Dedifferentiated amniotic fluid mesenchymal stem cell (primary cell): Measurements from ENCODE around the gene ROR1.
A peak's percentile ranks its signal among the peaks of the same experiment; 100 is the strongest.

Experiments used
- DNase-seq: peaks from one replicate; pipeline ENCODE4 v3.0.0-alpha.2; 2016; ENCODE audit errors: extremely low spot score

The ROR1 gene

GRCh38 chr1:63931468-63931867 lies 157.7 kb downstream of the ROR1 start:
- no peak for DNase-seq

- no peak for DNase-seq
Observed at GRCh38 chr1:63934697-63935096, 160.9 kb downstream of the ROR1 start.

DNA sequence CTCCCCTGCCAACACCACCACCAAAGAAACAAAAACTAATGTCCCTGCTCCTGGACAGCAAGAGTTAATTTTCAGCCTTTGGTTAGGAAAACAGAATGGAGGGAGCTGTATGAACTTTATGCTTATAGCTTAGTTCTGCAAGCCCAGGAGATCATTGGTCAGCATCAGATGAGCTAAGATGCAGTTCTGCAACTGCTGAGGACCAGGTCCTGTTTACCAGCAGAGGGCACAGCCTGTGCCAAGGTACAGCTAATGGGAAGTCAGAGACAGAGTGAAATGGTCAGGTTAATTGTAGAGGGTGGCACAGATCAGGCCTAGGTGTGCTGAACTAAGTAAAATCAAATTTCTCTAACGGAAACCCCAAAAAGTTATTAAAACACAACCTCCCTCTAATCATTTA lies 161.3 kb downstream of the ROR1 start:
- DNase-seq, result no peak

GRCh38 chr1:63935553-63935952 lies 161.7 kb downstream of the ROR1 start:
- no peak for DNase-seq

DNA sequence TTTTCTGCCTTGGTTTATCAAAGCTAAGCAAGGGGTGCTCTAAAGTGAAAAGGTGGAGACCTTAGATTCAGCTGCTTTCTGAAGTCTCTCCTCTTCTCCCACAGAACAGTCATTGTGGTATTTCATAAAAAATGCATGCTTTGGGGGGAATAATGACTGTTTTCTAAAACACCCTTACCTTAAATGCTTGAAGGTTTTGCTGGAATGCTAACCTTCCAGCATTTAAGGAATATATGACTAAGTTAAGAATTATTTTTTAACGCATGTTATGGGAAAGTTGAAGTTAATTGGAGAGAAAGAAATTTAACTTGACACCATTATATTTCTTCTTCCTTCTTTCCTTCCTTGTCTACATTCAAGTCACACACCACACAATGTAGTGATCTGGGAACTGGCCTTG lies 162.5 kb downstream of the ROR1 start:
- no peak for DNase-seq

- DNase-seq, result no peak
Observed at GRCh38 chr1:63936801-63937200, 163.0 kb downstream of the ROR1 start.

GRCh38 chr1:63937461-63938022 lies 163.7 kb downstream of the ROR1 start:
- DNase-seq, result no peak

GRCh38 chr1:63940440-63940839 lies 166.6 kb downstream of the ROR1 start:
- no peak for DNase-seq

- DNase-seq, result no peak
Observed at GRCh38 chr1:63943393-63943792, 169.6 kb downstream of the ROR1 start.

GRCh38 chr1:63945943-63946342 lies 172.1 kb downstream of the ROR1 start:
- no peak for DNase-seq

- DNase-seq, result peak; percentile 41
Observed at GRCh38 chr1:63946866-63947491, 173.2 kb downstream of the ROR1 start.

DNA sequence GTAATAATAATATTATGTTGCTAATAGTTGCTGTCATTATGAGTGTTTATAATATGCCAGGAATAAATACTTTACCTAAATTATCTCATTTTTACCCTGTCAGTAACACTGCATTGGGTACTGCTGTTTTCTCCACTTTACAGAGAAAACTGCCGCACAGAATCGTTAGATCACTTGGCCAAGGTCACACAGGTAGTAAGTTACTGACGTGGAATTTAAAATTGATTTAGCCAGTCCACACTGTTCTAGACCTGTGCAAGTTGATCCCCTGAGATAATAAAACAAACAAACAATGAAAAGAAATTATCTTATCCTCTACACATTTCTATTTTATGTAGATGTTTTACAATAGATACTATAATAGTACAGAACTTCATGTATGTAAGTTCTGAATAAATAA lies 174.1 kb downstream of the ROR1 start:
- no peak for DNase-seq

- no peak for DNase-seq
Observed at GRCh38 chr1:63950023-63950422, 176.2 kb downstream of the ROR1 start.

DNA sequence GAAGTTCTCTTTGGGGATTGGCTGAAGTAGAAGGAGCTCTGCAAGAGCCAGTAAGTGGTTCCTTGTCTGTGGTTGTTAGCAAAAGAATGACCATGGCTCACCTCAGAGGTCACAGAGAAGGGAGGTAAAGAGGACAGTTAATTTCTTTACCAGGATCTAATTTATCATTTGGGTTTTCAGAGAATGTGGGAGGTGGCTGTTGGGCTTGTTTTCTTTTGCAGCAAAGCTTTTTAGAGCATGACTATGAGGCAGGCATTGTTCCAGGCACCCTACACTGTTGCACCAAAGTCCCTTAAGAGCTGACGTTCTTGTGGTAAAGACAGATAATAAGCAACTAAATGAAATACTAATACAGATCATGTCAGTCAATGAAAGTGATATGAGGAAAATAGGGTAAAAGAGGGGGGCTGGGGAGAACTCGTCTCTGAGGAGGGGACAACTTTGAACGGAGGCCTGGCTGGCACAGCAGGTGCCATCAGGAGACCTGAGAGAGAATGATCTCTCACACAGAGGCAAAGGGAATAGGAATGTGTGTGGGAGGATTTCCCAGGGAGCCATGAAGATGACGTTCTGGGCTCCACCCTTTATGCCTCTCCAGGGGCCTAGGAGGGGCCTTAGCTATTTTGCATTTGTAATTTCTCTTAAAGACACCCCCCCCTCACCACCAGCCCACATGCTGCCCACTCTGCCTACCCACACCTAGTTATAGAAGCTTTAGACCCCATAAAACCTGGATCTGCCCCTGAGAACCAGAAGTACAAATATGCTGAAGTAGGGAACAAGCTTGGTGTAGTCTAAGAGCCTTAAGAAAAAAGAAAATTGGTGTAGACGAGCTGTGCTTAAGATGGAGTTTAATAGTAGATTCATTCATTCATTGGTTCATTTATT lies 177.5 kb downstream of the ROR1 start:
- no peak for DNase-seq

- no peak for DNase-seq
Observed at GRCh38 chr1:63954187-63954586, 180.4 kb downstream of the ROR1 start.

DNA sequence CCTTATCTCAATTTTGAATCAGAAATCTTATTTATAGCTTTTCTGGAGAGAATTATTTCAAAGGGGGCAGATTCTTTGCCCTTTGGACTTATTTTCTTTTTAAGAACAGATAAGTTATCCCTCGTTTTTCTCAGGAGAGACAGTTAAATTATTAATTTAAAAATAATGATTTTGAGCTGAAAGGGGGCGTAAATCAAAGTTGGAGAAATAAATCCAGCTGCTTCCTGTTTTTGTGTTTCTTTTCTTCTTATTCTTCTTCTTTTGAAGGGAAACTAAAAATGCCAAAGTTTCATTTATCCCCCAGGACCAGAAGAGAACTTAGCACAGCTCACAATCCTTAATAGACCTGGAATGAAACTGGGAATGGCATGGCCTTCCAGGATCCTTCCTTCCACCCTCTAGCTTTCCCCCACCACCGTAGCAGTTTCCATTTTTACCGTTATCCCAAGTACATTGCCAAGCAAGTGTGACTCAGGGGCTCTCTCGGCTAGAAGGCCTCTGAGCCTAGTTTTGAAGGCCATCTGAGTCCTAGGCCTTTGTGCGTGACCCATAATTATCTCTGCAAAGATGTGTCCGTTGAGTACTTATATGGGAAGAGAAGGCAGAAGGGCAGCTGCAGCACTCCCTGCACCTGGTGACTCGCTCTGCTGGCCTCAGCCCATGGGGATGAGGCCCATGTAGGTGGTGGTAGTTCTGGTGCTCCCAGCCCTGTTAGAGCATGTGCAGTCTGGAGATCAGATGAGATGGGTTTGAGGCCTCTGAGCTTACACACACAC lies 181.7 kb downstream of the ROR1 start:
- no peak for DNase-seq

DNA sequence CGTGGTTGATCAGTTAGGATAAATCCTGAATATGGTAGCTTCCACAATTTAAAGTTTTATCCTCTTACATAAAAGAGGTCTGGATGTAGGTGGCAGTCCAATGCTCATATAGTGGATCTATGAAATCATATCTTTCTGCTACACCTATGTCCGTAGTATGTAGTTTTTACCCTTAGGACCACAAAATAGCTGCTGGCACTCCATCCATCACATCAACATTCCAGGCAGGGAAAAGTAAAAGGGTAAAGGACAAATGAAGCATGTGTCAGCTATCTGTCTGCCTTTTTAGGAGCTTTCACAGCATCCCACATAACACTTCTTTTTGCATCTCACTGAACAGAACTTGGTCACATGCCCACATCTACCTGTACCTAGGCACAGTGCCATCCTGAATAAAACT lies 184.7 kb downstream of the ROR1 start:
- DNase-seq, result no peak

GRCh38 chr1:63960326-63960725 lies 186.5 kb downstream of the ROR1 start:
- no peak for DNase-seq

DNA sequence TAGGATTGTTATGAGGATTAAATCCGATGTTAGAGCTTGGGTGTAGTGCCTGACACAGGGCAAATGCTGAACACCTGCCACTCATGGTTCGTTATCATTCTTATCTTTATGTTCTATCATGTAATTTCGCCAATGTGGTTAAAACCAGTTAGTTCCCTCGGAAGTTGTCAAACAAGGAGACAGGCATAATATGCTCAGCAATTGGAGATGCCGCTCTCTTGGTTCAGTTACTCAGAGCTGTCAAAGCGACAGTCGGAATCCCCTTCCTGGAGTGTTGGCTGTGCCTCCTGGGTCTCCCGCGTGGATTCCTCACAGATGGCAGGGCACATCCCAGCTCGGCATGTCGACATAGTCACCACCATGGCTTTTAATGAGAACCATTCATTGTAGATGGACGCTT lies 192.2 kb downstream of the ROR1 start:
- DNase-seq, result no peak

- DNase-seq, result peak; percentile 27
Observed at GRCh38 chr1:63967901-63968300, 194.1 kb downstream of the ROR1 start.

- DNase-seq, result no peak
Observed at GRCh38 chr1:63968663-63969440, 195.0 kb downstream of the ROR1 start.
